ENCODE data around the gene ADH7. TPM values are rescaled to one million over a fixed set of nuclear protein-coding genes. Genes with fewer than 3 reads are reported as not detected.

Gene ADH7
- total RNA-seq, 1 donor from 2014 or later = not detected

- H3K36me3 ChIP-seq = no peaks in the 10 kb centered on the region
- ATAC-seq (no peak), DNase-seq (no peak)
- H3K9me3 ChIP-seq = no peaks in the 10 kb centered on the region
- no peak overlapping the region for H3K4me3 ChIP-seq
- intact Hi-C loops (cut with DNase I) = no loop called here
- peaks cover 19% of the 10 kb centered on the region for H3K4me1 ChIP-seq
- no peak for TF ChIP-seq CTCF (IDR thresholded peaks at IDR 0.05)
- no peak overlapping the region for H3K27ac ChIP-seq
- H3K27me3 ChIP-seq = no peaks in the 10 kb centered on the region
Observed at GRCh38 chr4:99399017-99399416, 36.1 kb downstream of the ADH7 start.

- Histone ChIP-seq H3K27me3 (no peaks in the 10 kb centered on the region), H3K9me3 (no peaks in the 10 kb centered on the region), H3K27ac (no peak overlapping the region), H3K4me3 (no peak overlapping the region), H3K36me3 (no peaks in the 10 kb centered on the region), H3K4me1 (peaks cover 11% of the 10 kb centered on the region)
- DNase-seq = no peak
- intact Hi-C loops (cut with DNase I) = no loop called here
- no peak for TF ChIP-seq CTCF (IDR thresholded peaks at IDR 0.05)
- ATAC-seq = peak; percentile 21
Observed at GRCh38 chr4:99395595-99396364, 39.4 kb downstream of the ADH7 start.

DNA sequence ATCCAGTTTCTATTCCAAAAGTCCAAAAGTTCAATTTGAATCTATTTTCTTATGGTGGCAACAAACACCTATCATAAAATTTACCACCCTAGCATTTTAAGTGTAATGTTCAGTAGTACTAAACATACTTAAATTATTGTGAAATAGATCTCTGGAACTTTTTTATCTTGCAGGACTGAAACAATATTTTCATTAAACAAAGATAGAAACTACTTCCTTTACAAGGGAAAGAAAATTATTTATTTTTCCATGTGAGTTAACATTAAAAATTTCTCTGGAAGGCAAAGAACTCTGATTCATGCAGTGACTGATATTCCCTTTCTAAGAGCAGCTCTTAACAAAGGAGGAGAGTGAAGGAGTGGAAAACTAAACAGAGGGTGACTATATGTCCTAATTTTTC, 40.2 kb downstream of the ADH7 start:
- intact Hi-C loops (cut with DNase I) = no loop called here
- no peak for DNase-seq
- Histone ChIP-seq H3K4me3 (no peak overlapping the region), H3K27me3 (no peaks in the 10 kb centered on the region), H3K27ac (no peak overlapping the region), H3K4me1 (peaks cover 11% of the 10 kb centered on the region), H3K9me3 (no peaks in the 10 kb centered on the region), H3K36me3 (no peaks in the 10 kb centered on the region)
- ATAC-seq = no peak
- TF ChIP-seq CTCF (IDR thresholded peaks at IDR 0.05) = no peak

DNA sequence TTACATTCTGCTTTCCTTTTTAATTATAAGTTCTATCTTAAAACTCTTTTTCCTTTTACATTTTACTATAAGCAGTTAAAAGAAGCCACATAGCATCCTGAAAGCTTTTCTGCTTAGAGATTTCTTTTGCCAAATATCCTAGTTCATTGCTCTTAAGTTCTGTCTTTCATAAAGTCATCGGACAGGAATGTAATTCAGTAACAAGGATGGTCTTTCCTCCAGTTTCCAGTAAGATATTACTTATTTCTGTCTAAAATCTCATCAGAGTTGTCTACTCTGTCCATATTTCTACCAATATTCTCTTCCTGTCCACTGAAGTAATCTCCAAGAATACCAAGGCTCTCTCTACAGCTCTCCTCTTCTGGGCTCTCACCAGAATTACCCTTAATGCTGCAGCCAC, 45.1 kb downstream of the ADH7 start:
- Histone ChIP-seq H3K27ac (peak overlapping the region; percentile 18), H3K9me3 (no peaks in the 10 kb centered on the region), H3K4me1 (peaks cover 2% of the 10 kb centered on the region), H3K4me3 (no peak overlapping the region), H3K36me3 (no peaks in the 10 kb centered on the region), H3K27me3 (no peaks in the 10 kb centered on the region)
- TF ChIP-seq CTCF (IDR thresholded peaks at IDR 0.05) = no peak
- intact Hi-C loops (cut with DNase I) = no loop called here
- no peak for ATAC-seq
- DNase-seq = no peak

DNA sequence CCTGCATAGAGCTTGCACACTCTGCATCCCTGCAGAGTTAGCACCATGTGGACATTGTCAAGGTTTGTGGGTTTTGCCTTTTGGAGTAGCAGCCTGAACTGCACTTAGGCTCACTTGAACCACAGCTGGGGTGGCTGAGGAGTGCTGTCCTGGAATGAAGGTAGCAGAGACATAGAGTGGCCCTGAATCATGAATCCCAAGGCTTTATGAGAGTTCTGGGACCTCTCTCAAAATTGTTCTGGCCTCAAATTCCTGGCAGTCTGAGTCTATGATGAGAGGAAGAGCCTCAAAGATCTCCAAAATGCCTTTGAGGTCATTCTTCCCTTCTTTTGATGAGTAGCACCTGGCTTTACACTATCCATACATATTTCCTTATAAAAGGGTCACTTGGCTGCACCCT, 45.5 kb downstream of the ADH7 start:
- ATAC-seq (no peak), DNase-seq (no peak)
- Histone ChIP-seq H3K27me3 (no peaks in the 10 kb centered on the region), H3K4me1 (no peaks in the 10 kb centered on the region), H3K9me3 (no peaks in the 10 kb centered on the region), H3K27ac (peak overlapping the region; percentile 18), H3K36me3 (no peaks in the 10 kb centered on the region), H3K4me3 (no peak overlapping the region)
- no peak for TF ChIP-seq CTCF (IDR thresholded peaks at IDR 0.05)
- intact Hi-C loops (cut with DNase I) = no loop called here

Data from upper lobe of right lung (tissue), 1 donor.